HG02678 (cell line): ENCODE measurements around the gene FAM163A.
"Not testable (repeated sequence)": the region's sequence is repeated elsewhere in the genome, so short reads cannot be mapped to it uniquely, and the experiment has no call there.

Experiments used
- ATAC-seq: cut with Tn5 transposase; IDR thresholded peaks from one replicate; pipeline ENCODE4 v1.9.1; 2021; ENCODE audit warnings: mild to moderate bottlenecking, moderate library complexity; ENCODE audit not compliant: unreplicated experiment

FAM163A gene

DNA sequence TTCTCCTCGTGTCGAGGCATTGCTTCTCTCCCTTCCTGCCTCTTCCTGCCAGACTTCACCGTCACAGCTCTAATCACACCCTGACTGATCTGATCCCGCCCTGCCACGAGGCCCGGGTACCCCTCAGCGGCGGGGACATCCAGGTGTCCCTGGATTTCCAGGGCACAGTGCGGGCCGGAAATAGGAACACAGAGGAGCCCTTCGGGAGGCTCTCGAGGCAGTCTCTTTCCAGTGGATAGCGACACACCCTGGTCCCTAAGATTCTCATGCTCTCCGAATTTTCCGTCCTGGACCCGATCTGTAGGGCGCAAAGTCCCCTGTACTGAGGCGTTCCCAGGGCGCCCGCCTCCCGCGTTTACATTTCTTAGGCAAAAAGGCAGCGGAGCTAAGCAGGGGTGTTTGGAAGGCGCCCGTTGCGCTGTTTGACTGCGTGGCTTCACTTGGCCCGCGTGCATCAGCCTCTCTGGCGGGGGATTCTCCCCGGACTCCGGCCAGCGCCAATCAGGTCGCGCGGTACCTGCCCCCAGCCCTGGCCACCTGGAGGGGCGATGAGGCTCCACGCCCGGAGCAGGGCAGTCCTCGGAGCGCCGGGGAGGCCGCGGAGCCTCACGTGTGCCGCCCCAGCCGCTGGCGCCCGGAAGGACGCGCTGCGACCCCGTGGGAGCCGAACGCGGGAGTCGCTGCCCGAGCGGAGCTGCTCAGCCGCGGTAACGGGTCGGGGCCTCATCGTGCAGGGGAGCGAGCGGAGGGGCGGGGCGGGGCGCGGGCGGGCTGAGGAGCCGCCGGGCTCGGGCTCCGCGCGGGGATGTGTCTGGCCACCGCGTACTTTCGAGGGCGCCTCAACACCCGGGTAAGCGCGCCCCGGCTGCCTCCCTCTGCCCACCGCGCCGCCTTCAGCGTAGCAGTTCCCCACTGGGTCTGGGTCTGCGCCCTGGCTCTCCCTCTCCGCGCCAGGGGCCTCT is at the start of gene FAM163A:
Gene FAM163A, plus strand, starts transcription at position 575 of the 962 bp plus-strand sequence. CDS start 69,807 bp downstream, outside the sequence.
- ATAC-seq = no peak

GRCh38 chr1:179694530-179694929 is 48.6 kb upstream of the FAM163A start:
- not testable (repeated sequence) for ATAC-seq

DNA sequence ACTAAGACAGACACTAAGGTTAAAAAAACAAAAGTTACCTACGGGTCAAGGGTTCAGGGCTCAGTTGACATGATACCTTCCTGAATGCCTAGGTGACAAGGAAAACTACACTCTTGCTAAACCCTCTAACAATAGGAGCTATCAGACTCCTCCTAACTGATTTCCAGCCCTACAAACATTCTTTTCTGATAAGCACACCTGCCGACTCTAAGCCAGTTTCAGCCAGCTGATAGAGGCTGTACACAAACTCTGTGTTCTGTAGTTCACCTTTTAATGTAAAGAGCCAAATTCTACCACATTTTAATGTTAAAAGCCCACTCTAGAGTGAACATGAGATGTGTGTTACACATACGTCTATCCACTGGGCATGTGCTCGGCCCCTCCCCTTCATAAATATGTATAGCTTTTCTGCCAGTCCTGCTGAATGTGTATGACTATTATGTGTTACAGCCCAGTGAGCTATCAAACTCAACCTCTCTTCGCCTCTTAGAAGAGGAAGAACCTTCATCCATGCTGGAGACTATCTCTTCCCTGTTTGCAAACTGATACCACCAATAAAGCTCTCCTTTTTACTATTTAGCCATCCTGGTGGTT is 40.0 kb upstream of the FAM163A start:
- ATAC-seq = no peak

- no peak for ATAC-seq
These were observed 36.7 kb upstream of the FAM163A start for GRCh38 chr1:179706339-179706941.

GRCh38 chr1:179707406-179707805 is 35.7 kb upstream of the FAM163A start:
- ATAC-seq = no peak

GRCh38 chr1:179708434-179709195 is 34.5 kb upstream of the FAM163A start:
- no peak for ATAC-seq

DNA sequence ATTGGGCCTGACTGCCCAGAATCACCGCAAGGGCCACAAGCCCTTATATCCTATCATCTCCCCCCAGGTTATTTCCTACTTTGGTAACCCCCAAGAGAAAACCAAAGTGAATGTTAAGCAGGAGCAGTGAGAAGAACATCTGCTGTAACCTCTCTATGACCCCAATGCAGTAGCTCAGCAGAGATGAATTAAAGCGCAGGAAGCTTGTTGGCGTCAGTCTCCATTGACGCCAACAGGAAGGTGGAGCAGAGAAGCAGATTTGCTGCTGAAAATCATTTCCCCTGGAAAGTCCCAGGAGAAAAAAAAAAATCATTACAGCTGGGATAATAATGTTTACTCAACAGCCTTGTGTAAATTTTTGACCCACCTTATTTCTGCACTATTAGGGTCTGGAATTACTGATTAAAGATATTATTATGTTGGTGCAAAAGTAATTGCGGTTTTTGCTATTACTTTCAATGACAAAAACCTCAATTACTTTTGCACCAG is 33.2 kb upstream of the FAM163A start:
- ATAC-seq = peak; percentile 90

- no peak for ATAC-seq
These were observed 28.9 kb upstream of the FAM163A start for GRCh38 chr1:179714159-179714558.

DNA sequence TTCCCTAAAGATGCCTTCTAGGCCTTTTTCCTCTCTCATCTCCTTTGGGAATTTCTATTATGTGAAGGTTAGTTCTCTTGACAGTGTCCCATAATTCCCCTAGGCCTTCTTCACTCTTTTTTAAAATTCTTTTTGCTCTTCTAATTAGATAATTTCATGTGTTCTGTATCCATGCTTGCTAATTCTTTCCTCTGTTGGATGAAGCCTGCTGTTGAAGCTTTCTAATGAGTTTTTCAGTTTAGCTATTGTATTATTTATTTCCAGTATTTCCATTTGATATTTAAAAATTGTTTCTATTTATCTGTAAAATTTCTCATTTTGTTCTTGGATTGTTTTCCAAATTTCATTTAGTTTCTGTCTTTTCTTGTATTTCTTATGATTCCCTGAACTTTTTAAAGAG is 28.5 kb upstream of the FAM163A start:
- no peak for ATAC-seq

DNA sequence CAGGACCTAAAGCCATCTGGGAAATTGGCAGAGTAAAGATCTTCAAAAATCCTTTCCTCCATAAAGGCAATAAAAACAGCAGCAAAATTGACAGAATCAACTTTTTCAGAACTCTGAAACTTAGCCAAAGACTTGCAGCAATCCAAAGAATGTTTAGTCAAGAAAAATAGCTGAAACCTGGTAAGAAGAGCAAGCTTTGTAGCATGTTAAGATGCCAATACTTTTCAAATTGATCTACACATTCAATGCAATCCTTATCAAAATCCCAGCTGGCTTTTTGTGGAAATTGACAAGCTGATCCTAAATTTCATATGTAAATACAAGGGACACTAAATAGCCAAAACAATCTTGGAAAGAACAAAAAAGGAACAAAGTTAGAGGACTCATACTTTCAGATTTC is 23.8 kb upstream of the FAM163A start:
- ATAC-seq = no peak

- no peak for ATAC-seq
These were observed 14.8 kb upstream of the FAM163A start for GRCh38 chr1:179728271-179728670.

- no peak for ATAC-seq
These were observed 13.2 kb upstream of the FAM163A start for GRCh38 chr1:179729881-179730280.

GRCh38 chr1:179731643-179732042 is 11.4 kb upstream of the FAM163A start:
- no peak for ATAC-seq

GRCh38 chr1:179742291-179742690 is 800 bp upstream of the FAM163A start:
- no peak for ATAC-seq

- no peak for ATAC-seq
These were observed 749 bp downstream of the FAM163A start for GRCh38 chr1:179743679-179744400.

DNA sequence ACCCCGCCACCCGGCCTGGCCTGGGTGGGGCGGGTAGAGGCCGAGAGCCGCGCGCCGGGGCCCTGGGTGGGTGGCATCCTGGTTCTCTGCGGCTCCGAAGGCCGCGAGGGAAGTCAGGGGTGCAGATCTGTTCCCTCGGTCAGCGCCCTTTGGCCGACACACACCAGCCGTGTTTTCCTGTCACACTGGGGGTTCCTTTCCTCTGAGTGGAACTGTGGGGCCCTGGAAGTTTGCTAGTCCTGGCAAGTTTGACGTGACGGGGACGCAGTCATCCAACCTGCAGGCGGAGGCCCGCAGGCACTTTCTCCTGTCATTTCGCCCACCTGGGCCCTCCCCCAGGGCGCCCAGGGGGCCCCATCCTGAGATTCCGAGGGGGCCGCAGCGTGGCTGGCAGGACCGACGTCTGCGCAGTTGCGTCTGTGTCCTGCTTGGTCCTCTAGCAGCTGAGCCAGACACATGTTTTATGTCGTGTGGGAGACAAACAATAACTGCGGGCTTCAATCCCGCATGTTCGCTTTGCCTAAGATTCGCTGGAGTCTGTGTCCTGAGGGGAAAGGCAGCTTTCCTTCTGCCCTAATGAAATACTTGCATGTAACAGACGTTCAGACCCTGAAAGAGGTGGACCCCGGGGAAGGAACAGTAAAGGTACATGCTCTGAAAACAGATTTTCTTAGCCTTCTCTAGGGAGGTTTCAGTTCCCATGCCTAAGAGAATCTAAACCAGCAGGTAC is 1.5 kb downstream of the FAM163A start:
- ATAC-seq = no peak

DNA sequence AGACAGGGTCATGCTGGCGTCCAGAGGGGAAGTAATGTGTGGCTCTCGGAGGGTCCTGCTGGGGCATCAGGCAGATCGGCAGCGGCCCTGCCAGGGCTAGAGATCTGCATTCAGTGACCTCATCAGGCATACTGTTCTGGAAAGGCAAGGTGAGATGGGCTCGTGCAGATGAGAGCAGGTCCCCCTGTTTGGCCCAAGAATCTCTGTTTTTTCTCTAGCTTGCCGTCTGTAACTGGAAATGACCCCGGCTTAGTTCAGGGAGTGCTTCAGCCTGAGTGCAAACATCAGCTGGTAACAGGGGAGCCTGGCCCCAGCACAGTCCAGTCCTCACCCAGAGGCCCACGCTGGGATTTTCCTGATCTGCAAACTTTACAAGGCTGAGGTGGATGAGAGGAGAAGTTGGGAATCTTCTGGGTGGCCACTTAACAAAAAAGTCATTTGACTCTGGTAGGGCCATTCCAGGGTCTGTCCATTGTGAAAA is 2.1 kb downstream of the FAM163A start:
- ATAC-seq = no peak

DNA sequence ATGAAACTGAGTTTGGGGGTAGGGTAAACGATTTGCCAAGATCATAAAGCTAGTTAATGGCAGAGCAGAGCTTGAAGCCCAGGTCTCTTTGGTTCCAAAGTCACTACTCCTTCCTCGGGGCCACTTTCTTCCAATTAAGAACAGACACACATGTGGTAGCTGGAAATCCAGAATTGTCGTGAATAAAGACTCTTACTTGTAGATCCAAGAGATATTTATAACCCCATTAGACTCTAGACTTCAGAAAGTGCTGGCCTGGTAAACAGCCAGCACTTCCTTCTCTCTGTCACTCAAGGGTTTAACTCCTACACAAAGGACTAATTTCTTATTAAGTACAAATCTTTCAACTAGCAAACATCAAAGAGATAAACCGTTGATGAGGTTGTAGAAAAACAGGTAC is 2.7 kb downstream of the FAM163A start:
- ATAC-seq = no peak

DNA sequence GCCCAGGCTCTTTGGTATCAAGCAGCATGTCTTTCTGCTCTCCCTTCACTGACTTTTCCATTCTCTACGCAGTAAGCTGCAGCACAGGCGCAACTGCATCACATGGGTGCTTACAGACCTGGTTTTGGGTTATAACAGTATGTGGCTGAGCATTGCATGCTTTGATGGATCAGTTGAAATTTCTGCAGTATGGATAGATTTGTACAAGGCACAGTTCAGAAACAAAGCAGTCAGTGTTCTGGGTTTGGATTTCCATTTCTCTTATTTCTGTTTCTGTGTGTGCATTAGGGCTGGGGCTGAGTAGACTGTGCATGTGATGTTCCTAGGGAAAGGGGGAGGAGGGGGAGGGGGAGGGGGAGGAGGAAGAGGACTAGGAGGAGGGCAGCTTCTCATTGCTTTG is 4.5 kb downstream of the FAM163A start:
- no peak for ATAC-seq
